GM12878 (cell line): ENCODE measurements around the gene FJX1. TPM values are rescaled to one million over a fixed set of nuclear protein-coding genes. Genes with fewer than 3 reads are reported as not detected.

Experiments
- ATAC-seq: fragments of 200-7000 bp; cut with Tn5 transposase; 3 replicates; pipeline ENCODE4 v1.9.1; 2020; ENCODE audit warnings: mild to moderate bottlenecking, moderate library complexity
- BruUV-seq: library from RNA; stranded (reverse); fragments of 400-500 nt; replicated peaks from 2 replicates; lab custom pipeline; 2021; lab: Mats Ljungman, UMichigan
- CTCF ChIA-PET: fragments of 300-600 bp; sonication (Branson Sonifier 250); formaldehyde crosslinking; extraction: SDS; loops from one replicate; lab custom pipeline; 2021; ENCODE audit warnings: inconsistent platforms; lab: Yijun Ruan, JAX
- POLR2A ChIA-PET: fragments of 350-600 bp; formaldehyde crosslinking; extraction: SDS; loops from one replicate; lab custom pipeline; 2021; ENCODE audit warnings: inconsistent platforms; lab: Charles Lee
- RAD21 ChIA-PET: fragments of 300-600 bp; sonication (Branson Sonifier 250); formaldehyde crosslinking; loops from one replicate; lab custom pipeline; 2023; ENCODE audit warnings: antibody characterized with exemption; ENCODE audit not compliant: unreplicated experiment; lab: Charles Lee
- SMC1A ChIA-PET: fragments of 300-600 bp; sonication (Branson Sonifier 250); formaldehyde crosslinking; loops from one replicate; lab custom pipeline; 2023; ENCODE audit not compliant: unreplicated experiment, uncharacterized antibody; lab: Charles Lee
- DNase-seq: peaks from one replicate; pipeline ENCODE4 v3.0.0-alpha.2; 2011; ENCODE audit warnings: low read depth, low spot score
- FAIRE-seq: peaks from 3 replicates; lab custom pipeline; 2011; peaks lifted over from hg19 to GRCh38; lab: Jason Lieb, UNC
- H2AFZ ChIP-seq: 2 replicates; pipeline ENCODE4 v1.6.0; 2011; ENCODE audit warnings: low read depth, low read length, control low read depth; ENCODE audit not compliant: control insufficient read depth
- H3K27ac ChIP-seq: 2 replicates; pipeline ENCODE4 v1.5.1; 2011; ENCODE audit warnings: control low read depth; ENCODE audit not compliant: control insufficient read depth, insufficient read depth
- H3K27me3 ChIP-seq, 2 experiments: replicated peaks in 1 of 2; 2 replicates each; pipeline versions ENCODE4 v1.6.0 to v1.6.1; 2011; ENCODE audit warnings: low read length in 1 of 2; ENCODE audit not compliant: control insufficient read depth in 2 of 2, insufficient read depth in 2 of 2
- H3K36me3 ChIP-seq, 2 experiments: 2 replicates each; pipeline ENCODE4 v1.5.1; 2011; ENCODE audit warnings: low read length in 1 of 2; ENCODE audit not compliant: control insufficient read depth in 2 of 2, insufficient read depth in 2 of 2
- H3K4me1 ChIP-seq: 2 replicates; pipeline ENCODE4 v1.6.1; 2011; ENCODE audit warnings: mild to moderate bottlenecking, low read length, moderate library complexity, mixed read lengths; ENCODE audit not compliant: control insufficient read depth, insufficient read depth
- H3K4me2 ChIP-seq: 2 replicates; pipeline ENCODE4 v1.6.0; 2011; ENCODE audit warnings: control low read depth; ENCODE audit not compliant: control insufficient read depth, insufficient read depth
- H3K4me3 ChIP-seq: fragments of 200-600 bp; sonication (generic); 2 replicates; pipeline ENCODE4 v1.5.1; 2016
- H3K79me2 ChIP-seq: 2 replicates; pipeline ENCODE4 v1.6.0; 2011; ENCODE audit warnings: low read length; ENCODE audit not compliant: control insufficient read depth, insufficient read depth
- H3K9ac ChIP-seq: 2 replicates; pipeline ENCODE4 v1.8.0; 2011; ENCODE audit warnings: low read length, control low read depth, mixed read lengths; ENCODE audit not compliant: control insufficient read depth, insufficient read depth
- H3K9me3 ChIP-seq: replicated peaks from 3 replicates; pipeline ENCODE4 v1.5.1; 2011; ENCODE audit warnings: mild to moderate bottlenecking, low read length; ENCODE audit not compliant: control insufficient read depth, insufficient read depth
- H4K20me1 ChIP-seq: 2 replicates; pipeline ENCODE4 v1.6.0; 2011; ENCODE audit not compliant: control insufficient read depth, insufficient read depth
- CEBPB ChIP-seq, 2 experiments: fragments of 150-350 bp in 1 of 2; IDR thresholded peaks; 2 replicates each; pipeline ENCODE4 v1.6.1; 2012 to 2014; ENCODE audit warnings: low read depth in 2 of 2, low read length in 2 of 2, borderline replicate concordance in 1 of 2, inconsistent platforms in 1 of 2
- CHD1 ChIP-seq: IDR thresholded peaks from 2 replicates; pipeline ENCODE4 v1.6.1; 2012; ENCODE audit warnings: low read depth, low read length, improper control_type of control experiment
- ESRRA ChIP-seq: IDR thresholded peaks from 2 replicates; pipeline ENCODE4 v1.6.1; 2012; ENCODE audit warnings: mild to moderate bottlenecking, low read length, improper control_type of control experiment
- KDM1A ChIP-seq: fragments of 200-600 bp; sonication (generic); IDR thresholded peaks from 2 replicates; pipeline ENCODE4 v1.6.1; 2016; ENCODE audit warnings: borderline replicate concordance
- NBN ChIP-seq: fragments of 450-650 bp; IDR thresholded peaks from 2 replicates; pipeline ENCODE4 v1.6.1; 2016
- NRF1 ChIP-seq: conservative IDR thresholded peaks from 2 replicates; pipeline ENCODE4 v1.6.1; 2011; ENCODE audit warnings: mild to moderate bottlenecking, low read depth, low read length, improper control_type of control experiment
- PBX3 ChIP-seq: IDR thresholded peaks from 2 replicates; pipeline ENCODE4 v1.6.1; 2011; ENCODE audit warnings: mild to moderate bottlenecking, low read depth, low read length, moderate library complexity; ENCODE audit not compliant: insufficient replicate concordance
- PML ChIP-seq: IDR thresholded peaks from 2 replicates; pipeline ENCODE4 v1.6.1; 2012; ENCODE audit warnings: low read length, inconsistent platforms
- POU2F2 ChIP-seq: IDR thresholded peaks from 3 replicates; pipeline ENCODE4 v1.6.1; 2011; ENCODE audit warnings: low read depth, mild to moderate bottlenecking, low read length, borderline replicate concordance
- RAD21 ChIP-seq: IDR thresholded peaks from 2 replicates; pipeline ENCODE4 v1.6.1; 2011; ENCODE audit warnings: mild to moderate bottlenecking, low read depth, low read length, moderate library complexity; ENCODE audit not compliant: insufficient read depth
- SMC3 ChIP-seq: IDR thresholded peaks from 2 replicates; pipeline ENCODE4 v1.6.1; 2011; ENCODE audit warnings: low read length, improper control_type of control experiment, borderline replicate concordance
- TARDBP ChIP-seq: IDR thresholded peaks from 2 replicates; pipeline ENCODE4 v1.6.1; 2016; ENCODE audit warnings: borderline replicate concordance
- TBL1XR1 ChIP-seq: IDR thresholded peaks from 2 replicates; pipeline ENCODE4 v1.6.1; 2012; ENCODE audit warnings: low read depth, low read length, improper control_type of control experiment
- TCF3 ChIP-seq: IDR thresholded peaks from 2 replicates; pipeline ENCODE4 v1.6.1; 2012; ENCODE audit warnings: low read depth, mild to moderate bottlenecking, low read length, borderline replicate concordance; ENCODE audit not compliant: insufficient read depth
- YBX1 ChIP-seq: fragments of 450-650 bp; IDR thresholded peaks from 2 replicates; pipeline ENCODE4 v1.6.1; 2016; ENCODE audit warnings: antibody characterized with exemption
- ZNF24 ChIP-seq: fragments of 450-650 bp; IDR thresholded peaks from 2 replicates; pipeline ENCODE4 v1.6.1; 2017; ENCODE audit warnings: antibody characterized with exemption, mild to moderate bottlenecking
- WGBS: methylation state at CpG from one replicate; pipeline ENCODE4 v1.1.6; 2016; ENCODE audit warnings: low lambda C conversion rate; ENCODE audit not compliant: insufficient replicate concordance, insufficient coverage; ENCODE audit errors: missing lambda C conversion rate; 5-methylcytosine and 5-hydroxymethylcytosine counted together
- in situ Hi-C: fragments of 300-500 bp; cut with MboI; formaldehyde crosslinking; loops from 9 replicates; pipeline ENCODE4 v1.14.3; 2018; ENCODE audit warnings: mixed read lengths
- intact Hi-C: fragments of 100-400 bp; cut with micrococcal nuclease; formaldehyde crosslinking; loops from one replicate; pipeline ENCODE4 v1.14.2; 2022; ENCODE audit not compliant: unreplicated experiment
- polyA plus RNA-seq, 11 experiments: library from polyadenylated mRNA; depleted of rRNA in 4 of 11; unstranded in 6 of 11; stranded (reverse) in 5 of 11; fragments of >200 nt; fragmentation: Nextera tagmentation in 4 of 11; fragmentation: Illumina TruSeq in 1 of 11; extraction: Ambion mirVana in 4 of 11; extraction: Trizol in 1 of 11; gene quantifications; 1 replicate in 1 of 11; 2 replicates in 10 of 11; pipeline versions ENCODE4 v1.2.1 to v1.2.3, GENCODE V29; 2011 to 2016; ENCODE audit warnings: inconsistent platforms in 2 of 11, missing spikeins in 2 of 11, low read depth in 1 of 11
- total RNA-seq, 4 experiments: library from RNA; depleted of rRNA in 3 of 4; stranded (reverse); fragments of >200 nt in 3 of 4; fragmentation: Illumina TruSeq in 1 of 4; extraction: Trizol in 1 of 4; gene quantifications; 2 replicates each; pipeline versions ENCODE4 v1.2.1 to v1.2.3, GENCODE V29; 2013 to 2021
- TF ChIP-seq, protein P1 (sequence below): IDR thresholded peaks from 2 replicates; pipeline ENCODE4 v1.6.1; 2012; ENCODE audit warnings: low read depth, low read length, improper control_type of control experiment
- TF ChIP-seq, protein P2 (sequence below): IDR thresholded peaks from 2 replicates; pipeline ENCODE4 v1.6.1; 2011; ENCODE audit warnings: borderline replicate concordance, low read depth, mild to moderate bottlenecking, moderate library complexity, mixed read lengths, low read length; ENCODE audit not compliant: insufficient read depth; ENCODE audit errors: extremely low read length
- TF ChIP-seq, protein P3 (sequence below): IDR thresholded peaks from 2 replicates; pipeline ENCODE4 v1.6.1; 2011; ENCODE audit warnings: borderline replicate concordance, low read depth, mild to moderate bottlenecking, moderate library complexity, low read length; ENCODE audit not compliant: insufficient read depth, poor library complexity, severe bottlenecking

The FJX1 gene
- total and polyA plus RNA-seq, 10 of the 15 experiments (the other 5 are each of a cell fraction or from before 2014, with no cell fraction given), result 1.7 to 26.1 (median 10.0) TPM

DNA sequence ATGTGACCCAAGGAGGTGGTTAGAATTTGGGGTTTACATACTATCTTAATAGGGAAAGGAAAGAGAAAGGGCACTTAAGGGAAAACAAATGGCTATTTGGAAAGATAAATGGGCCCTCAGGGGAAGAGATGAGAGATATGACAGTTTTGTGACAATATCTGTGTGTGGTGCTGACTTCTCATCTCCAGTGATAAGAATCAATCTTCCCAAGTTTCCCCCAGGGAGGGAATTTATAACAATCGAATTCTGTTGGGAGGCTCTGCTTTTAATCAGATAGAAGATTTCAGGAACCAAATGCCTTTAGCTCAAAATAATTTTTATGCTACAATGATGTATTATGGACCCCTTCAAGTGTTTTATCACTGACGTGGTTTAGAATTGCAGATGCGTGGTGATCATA, 46.6 kb upstream of the FJX1 start:
- CTCF ChIA-PET, result no interaction called here
- in situ Hi-C loops, result no loop called here
- 10% methylated on average over 3 of the region's 3 CpGs for WGBS
- no peak overlapping the region for H2AFZ ChIP-seq
- FAIRE-seq (no peak), ATAC-seq (no peak), DNase-seq (no peak)
- RAD21 ChIA-PET, result no interaction called here
- intact Hi-C loops, result no loop called here
- no TSS peak for BruUV-seq
- no peaks in the 10 kb centered on the region for H3K4me1 ChIP-seq
- SMC1A ChIA-PET, result no interaction called here
- POLR2A ChIA-PET, result no interaction called here
- no peak overlapping the region for H3K27ac ChIP-seq
- H3K27me3 ChIP-seq, result no peaks in the 10 kb centered on the region; a peak in 2 of 4 replicates
- no peak overlapping the region for H3K4me2 ChIP-seq
- H3K79me2 ChIP-seq, result no peaks in the 10 kb centered on the region
- H4K20me1 ChIP-seq, result no peaks in the 10 kb centered on the region
- H3K9me3 ChIP-seq, result no peaks in the 10 kb centered on the region; the same call in 2 of the 3 replicates
- no peak overlapping the region for H3K9ac ChIP-seq
- H3K36me3 ChIP-seq, result no peaks in the 10 kb centered on the region
- no peak overlapping the region for H3K4me3 ChIP-seq
- TF ChIP-seq CHD1 (no peak), ZNF24 (no peak), KDM1A (no peak), TBL1XR1 (no peak), CEBPB (IDR thresholded peaks at IDR 0.05; ENCODE audit: borderline replicate concordance in 1 of 2, low read depth in 2 of 2, low read length in 2 of 2) (no peak), ESRRA (no peak), NBN (no peak), PML (no peak), PBX3 (no peak), POU2F2 (no peak), TCF3 (no peak), YBX1 (no peak), TARDBP (no peak), RAD21 (no peak), SMC3 (no peak), NRF1 (no peak)
- TF ChIP-seq, protein P1, sequence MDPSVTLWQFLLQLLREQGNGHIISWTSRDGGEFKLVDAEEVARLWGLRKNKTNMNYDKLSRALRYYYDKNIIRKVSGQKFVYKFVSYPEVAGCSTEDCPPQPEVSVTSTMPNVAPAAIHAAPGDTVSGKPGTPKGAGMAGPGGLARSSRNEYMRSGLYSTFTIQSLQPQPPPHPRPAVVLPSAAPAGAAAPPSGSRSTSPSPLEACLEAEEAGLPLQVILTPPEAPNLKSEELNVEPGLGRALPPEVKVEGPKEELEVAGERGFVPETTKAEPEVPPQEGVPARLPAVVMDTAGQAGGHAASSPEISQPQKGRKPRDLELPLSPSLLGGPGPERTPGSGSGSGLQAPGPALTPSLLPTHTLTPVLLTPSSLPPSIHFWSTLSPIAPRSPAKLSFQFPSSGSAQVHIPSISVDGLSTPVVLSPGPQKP, result no peak
- TF ChIP-seq, protein P2, sequence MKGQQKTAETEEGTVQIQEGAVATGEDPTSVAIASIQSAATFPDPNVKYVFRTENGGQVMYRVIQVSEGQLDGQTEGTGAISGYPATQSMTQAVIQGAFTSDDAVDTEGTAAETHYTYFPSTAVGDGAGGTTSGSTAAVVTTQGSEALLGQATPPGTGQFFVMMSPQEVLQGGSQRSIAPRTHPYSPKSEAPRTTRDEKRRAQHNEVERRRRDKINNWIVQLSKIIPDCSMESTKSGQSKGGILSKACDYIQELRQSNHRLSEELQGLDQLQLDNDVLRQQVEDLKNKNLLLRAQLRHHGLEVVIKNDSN, result no peak
- TF ChIP-seq, protein P3, sequence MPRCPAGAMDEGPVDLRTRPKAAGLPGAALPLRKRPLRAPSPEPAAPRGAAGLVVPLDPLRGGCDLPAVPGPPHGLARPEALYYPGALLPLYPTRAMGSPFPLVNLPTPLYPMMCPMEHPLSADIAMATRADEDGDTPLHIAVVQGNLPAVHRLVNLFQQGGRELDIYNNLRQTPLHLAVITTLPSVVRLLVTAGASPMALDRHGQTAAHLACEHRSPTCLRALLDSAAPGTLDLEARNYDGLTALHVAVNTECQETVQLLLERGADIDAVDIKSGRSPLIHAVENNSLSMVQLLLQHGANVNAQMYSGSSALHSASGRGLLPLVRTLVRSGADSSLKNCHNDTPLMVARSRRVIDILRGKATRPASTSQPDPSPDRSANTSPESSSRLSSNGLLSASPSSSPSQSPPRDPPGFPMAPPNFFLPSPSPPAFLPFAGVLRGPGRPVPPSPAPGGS, result no peak
